ENCODE data around the gene HGF.

The HGF gene

GRCh38 chr7:81676105-81676811, 93.6 kb downstream of the HGF start:
- DNase-seq = no peak

- DNase-seq = no peak
Observed at GRCh38 chr7:81674431-81674830, 95.4 kb downstream of the HGF start.

- no peak for DNase-seq
Observed at GRCh38 chr7:81672872-81673271, 97.0 kb downstream of the HGF start.

GRCh38 chr7:81669476-81670105, 100.3 kb downstream of the HGF start:
- DNase-seq = no peak

GRCh38 chr7:81666209-81666608, 103.6 kb downstream of the HGF start:
- DNase-seq = no peak

- no peak for DNase-seq
Observed at GRCh38 chr7:81665236-81665635, 104.6 kb downstream of the HGF start.

- no peak for DNase-seq
Observed at GRCh38 chr7:81664304-81664703, 105.5 kb downstream of the HGF start.

GRCh38 chr7:81662531-81662930, 107.3 kb downstream of the HGF start:
- DNase-seq = no peak

GRCh38 chr7:81659697-81660395, 110.0 kb downstream of the HGF start:
- no peak for DNase-seq

- no peak for DNase-seq
Observed at GRCh38 chr7:81657551-81657950, 112.3 kb downstream of the HGF start.

- DNase-seq = no peak
Observed at GRCh38 chr7:81655271-81655670, 114.6 kb downstream of the HGF start.

GRCh38 chr7:81652225-81652624, 117.6 kb downstream of the HGF start:
- DNase-seq = no peak
